AG10803 (cell line): Measurements from ENCODE around the gene DIS3L2.
A peak's percentile ranks its signal among the peaks of the same experiment; 100 is the strongest.
"Not testable (repeated sequence)": the region's sequence is repeated elsewhere in the genome, so short reads cannot be mapped to it uniquely, and the experiment has no call there.

Experiments
- DNase-seq: peaks from one replicate; pipeline ENCODE4 v3.0.0; 2010; ENCODE audit warnings: low read depth
- H3K4me3 ChIP-seq: 2 replicates; pipeline ENCODE4 v1.5.1; 2011; ENCODE audit warnings: mild to moderate bottlenecking, low read length, control low read depth
- TF ChIP-seq, protein P1 (sequence below): conservative IDR thresholded peaks from 2 replicates; pipeline ENCODE4 v1.5.1; 2011; ENCODE audit warnings: mild to moderate bottlenecking, low read length, control low read depth, inconsistent platforms

DIS3L2 gene

DNA sequence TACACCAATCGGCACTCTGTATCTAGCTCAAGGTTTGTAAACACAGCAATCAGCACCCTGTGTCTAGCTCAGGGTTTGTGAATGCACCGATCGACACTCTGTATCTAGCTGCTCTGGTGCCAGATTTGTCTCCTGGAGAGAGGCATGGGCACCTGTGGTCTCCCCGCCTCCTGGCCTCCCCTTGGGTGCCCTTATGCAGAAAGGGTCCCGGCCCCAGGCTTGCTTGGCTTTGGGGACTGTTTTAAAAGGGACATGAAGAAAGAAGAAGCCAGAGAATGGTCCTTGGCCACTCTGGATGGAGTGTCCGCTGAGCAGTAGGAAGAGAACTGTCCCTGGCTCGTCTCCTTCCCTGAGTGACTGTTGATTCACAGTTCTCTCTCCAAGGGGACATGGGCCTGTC lies 405.5 kb downstream of the DIS3L2 start:
- no peak for DNase-seq
- no peak overlapping the region for H3K4me3 ChIP-seq
- TF ChIP-seq, protein P1, sequence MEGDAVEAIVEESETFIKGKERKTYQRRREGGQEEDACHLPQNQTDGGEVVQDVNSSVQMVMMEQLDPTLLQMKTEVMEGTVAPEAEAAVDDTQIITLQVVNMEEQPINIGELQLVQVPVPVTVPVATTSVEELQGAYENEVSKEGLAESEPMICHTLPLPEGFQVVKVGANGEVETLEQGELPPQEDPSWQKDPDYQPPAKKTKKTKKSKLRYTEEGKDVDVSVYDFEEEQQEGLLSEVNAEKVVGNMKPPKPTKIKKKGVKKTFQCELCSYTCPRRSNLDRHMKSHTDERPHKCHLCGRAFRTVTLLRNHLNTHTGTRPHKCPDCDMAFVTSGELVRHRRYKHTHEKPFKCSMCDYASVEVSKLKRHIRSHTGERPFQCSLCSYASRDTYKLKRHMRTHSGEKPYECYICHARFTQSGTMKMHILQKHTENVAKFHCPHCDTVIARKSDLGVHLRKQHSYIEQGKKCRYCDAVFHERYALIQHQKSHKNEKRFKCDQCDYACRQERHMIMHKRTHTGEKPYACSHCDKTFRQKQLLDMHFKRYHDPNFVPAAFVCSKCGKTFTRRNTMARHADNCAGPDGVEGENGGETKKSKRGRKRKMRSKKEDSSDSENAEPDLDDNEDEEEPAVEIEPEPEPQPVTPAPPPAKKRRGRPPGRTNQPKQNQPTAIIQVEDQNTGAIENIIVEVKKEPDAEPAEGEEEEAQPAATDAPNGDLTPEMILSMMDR, result no peak

DNA sequence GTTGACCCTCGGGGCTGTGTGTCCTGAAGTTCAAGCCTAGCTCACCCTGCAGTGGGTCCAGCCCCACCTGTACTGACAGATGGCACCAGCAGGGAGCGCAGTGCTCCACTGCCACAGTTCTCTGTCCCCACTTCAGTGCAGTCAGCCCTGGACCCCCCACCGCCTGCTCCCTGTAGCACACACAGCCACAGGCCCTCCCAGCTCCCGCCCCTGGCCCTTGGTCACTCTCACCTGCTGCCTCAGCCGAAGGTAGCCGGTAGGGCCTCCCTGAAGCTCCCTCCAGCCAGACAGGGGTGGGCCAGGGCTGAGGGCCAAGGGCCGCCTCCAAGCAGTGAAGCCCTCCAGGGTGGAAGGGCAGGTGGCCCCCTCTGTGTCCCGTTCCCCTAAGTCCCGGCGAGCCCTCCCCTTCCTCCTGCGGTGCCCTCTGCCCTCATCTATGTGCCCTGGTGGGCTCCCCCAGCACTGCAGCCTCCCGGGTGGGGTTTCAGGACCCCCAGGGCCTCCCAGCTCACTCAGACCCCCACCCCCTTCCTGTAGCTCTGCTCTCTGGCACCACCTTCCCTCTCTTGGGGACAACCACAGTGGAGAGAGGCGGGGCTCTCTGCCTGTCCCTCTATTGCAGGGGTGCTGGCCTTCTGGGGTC lies 406.2 kb downstream of the DIS3L2 start:
- TF ChIP-seq, protein P1, result peak; percentile 15
- DNase-seq, result no peak

GRCh38 chr2:232368311-232368731 lies 406.8 kb downstream of the DIS3L2 start:
- peak; percentile 17 for DNase-seq
- TF ChIP-seq, protein P1, result no peak
- no peak overlapping the region for H3K4me3 ChIP-seq

More for the DNA sequence above, 406.2 kb downstream of the DIS3L2 start:
- H3K4me3 ChIP-seq, result no peak overlapping the region

GRCh38 chr2:232369126-232369951 lies 407.8 kb downstream of the DIS3L2 start:
- DNase-seq, result no peak
- no peak overlapping the region for H3K4me3 ChIP-seq
- TF ChIP-seq, protein P1, result no peak

GRCh38 chr2:232370007-232370406 lies 408.5 kb downstream of the DIS3L2 start:
- H3K4me3 ChIP-seq, result not testable (repeated sequence)

DNA sequence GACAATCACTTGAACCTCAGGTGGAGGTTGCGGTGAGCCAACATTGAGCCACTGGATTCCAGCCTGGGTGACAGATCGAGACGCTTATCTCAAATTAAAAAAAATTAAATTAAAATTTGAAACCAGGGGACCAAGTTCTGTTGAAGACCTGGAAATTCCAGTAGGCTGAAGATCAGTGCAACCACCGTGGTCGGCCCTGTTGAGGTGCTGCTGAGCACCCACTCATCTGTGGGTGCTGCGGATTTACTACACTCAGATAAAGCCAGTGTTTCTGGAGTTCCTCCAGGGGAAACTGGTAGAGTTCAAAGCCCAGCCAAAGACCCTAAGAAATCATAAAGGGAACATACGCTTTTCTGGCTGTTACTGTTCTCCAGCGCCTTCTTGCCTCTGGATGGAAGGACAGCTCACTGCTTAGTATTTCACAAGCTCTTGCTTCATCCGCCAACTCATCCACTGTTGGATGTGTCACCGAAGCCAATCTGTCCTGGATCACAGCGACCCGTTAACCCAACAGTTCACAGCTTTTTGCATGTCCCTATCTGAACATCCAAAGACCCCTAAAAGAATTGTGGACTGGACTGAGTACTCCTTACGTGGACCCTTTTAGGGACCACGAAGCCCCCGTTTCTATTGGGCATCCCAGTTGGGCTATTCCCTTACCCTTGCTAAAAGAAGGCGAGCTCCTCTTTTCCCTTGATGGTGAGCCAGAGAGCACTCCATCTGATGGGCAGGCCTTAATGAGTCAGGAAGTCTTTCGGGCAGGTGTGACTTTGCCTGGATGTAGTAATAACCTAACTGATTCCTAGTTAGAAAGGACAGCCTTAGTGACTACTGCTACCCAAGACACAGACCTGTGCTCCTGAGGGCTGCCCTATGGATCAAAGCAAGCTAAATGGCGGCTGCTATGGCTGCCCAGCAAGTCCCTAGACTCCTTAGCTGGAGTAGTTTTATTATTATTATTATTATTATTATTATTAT lies 411.0 kb downstream of the DIS3L2 start:
- DNase-seq, result peak; percentile 54
- H3K4me3 ChIP-seq, result no peak overlapping the region
- TF ChIP-seq, protein P1, result no peak

More at GRCh38 chr2:232370007-232370406, 408.5 kb downstream of the DIS3L2 start:
- not testable (repeated sequence) for DNase-seq

- no peak for DNase-seq
- H3K4me3 ChIP-seq, result no peak overlapping the region
- TF ChIP-seq, protein P1, result no peak
Observed at GRCh38 chr2:232374356-232374755, 412.8 kb downstream of the DIS3L2 start.
